Activated T-helper 9 cell treated with anti-CD3 and anti-CD28 coated beads, Interleukin-2, amount 50 U/mL, for 16 hours (primary cell): ENCODE measurements around the gene KCTD3.

Experiments
- DNase-seq: peaks from one replicate; pipeline ENCODE4 v3.0.0-alpha.2; 2020; ENCODE audit warnings: low read depth

Gene KCTD3

DNA sequence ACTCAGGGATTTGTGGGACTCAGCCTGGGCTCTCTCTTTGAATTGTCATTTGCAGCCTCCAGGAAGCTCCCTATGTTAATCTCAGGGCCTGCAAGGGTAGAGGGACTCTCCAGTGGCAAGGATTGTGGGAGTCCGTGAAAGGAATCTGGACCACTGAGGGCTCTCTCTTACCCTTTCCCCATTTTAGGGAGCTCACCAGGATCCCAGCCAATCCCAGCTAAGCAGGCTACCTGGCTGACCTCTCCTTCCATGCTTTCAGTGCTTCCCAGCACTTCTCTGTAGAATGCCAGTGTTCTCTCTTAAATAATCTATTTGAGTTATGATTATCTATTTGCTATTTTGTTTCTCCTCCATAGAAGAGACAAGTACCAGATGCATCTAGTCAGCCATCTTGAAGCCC lies 9.6 kb upstream of the KCTD3 start:
- DNase-seq, result no peak

DNA sequence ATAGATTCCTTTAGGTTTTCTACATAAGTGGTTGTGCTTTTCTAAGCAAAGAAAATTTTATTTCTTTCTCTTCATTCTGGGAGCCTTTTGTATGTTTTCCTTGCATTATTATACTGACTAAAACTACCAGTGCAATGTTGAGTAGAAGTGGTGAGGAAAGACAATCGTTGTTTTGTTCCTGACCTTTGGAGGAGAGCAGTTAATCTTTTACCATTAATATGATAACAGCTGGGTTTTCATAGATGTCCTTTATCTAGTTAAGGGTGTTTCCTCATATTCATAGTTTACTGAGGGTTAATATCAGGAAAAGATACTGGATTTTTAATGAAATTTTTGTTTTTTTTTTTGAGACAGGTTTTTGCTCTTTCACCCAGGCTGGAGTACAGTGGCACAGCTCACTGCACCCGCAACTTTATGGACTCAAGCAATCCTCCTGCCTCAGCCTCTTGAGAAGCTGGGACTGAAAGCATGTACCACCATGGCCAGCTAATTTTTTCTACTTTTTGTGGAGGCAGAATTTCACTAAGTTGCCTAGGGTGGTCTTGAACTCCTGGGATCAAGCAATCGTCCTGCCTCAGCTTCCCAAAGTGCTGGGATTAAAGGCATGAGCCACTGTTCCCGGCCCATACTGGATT lies 9.0 kb upstream of the KCTD3 start:
- no peak for DNase-seq

DNA sequence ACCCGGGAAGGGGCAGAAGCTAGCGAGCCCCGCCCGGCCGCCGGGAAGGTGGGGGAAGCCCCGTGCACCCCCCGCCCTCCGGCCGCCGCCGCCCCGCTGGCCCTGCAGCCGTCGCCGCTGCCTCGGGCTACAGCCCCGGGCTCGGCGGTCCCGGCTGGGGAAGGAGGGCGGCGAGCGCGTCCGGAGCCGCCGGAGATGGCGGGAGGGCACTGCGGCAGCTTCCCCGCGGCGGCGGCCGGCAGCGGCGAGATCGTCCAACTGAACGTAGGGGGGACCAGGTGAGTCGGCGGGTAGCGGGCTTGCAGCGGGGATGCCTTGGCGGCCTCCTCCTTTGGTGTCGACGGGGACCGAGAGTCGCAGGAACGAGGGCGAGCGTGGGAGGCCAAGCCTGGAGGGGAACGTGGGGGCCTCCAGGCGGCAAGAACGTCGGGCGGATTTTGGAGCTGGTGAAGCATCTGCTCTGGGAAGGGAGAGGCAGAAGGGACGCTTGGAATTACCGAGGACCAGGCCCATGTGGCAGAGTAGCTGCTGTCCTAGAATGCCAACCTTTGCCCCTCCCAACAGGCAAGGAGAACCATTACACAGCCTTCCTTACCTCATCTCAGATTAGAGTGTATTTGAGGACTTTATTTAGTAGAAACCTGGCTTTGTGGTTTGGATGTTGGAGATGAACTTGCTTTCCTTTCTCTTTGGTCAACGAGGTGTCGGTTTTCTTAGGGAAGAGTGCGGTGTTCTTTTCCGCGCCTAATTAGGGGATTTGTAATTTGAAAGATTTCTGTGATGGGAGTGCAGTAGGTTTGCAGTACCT lies 591 bp downstream of the KCTD3 start:
- no peak for DNase-seq

DNA sequence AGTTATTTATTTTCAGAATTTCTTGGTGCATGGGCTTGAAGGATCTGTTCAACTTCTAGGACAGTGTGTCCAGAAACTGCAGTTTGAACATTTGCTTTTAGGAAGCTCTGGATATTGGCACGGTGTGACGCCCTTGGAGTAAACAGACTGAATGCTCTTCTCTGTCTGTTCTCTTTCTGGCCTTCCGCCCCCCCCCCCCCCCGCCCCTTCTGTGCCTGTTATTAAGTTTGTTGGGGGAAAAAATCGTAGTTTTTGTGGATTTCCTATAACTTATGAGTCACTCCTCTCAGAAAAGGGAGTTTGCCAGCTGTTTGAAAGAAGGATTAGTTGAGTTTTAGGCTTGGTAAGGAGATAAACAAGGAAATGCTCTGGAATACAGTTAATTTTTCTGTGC lies 1.2 kb downstream of the KCTD3 start:
- DNase-seq, result no peak

DNA sequence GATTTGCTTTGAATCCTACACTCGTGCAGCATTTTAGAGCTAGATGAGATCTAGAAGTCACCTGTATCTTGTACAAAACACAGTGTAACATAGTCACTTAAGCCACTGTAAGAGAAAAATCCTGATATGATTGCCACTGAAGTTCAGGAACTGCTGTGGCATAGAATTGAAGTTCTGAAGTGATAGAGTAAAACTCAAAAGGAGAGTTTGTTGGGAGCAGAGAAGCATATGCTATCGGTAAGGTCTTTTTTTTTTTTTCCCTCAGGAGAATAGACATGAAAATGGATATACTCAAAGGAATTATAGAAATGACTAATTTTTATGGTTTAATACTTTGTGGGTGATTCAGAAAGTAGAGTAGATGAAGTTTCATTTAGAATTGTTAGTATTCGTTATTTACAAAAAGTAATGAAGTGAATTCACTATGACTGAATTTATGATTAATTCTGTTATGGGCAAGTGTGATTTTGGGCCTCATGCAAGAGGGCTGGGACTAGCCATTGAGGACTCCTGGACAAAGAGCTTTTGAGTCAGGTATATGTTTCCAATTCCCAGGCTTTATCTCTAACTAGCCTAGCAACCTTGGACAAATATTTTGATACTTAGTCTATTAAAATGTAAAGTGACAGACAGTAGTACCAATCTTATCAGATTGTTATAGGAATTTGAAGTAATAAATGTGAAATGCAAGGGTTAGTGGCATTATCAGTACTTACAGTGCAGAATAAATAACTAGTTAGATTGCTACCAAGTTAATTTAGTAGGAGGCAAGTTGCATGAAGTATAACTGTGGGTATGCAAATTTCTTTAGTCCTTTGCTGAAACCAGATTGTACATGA lies 3.1 kb downstream of the KCTD3 start:
- no peak for DNase-seq

DNA sequence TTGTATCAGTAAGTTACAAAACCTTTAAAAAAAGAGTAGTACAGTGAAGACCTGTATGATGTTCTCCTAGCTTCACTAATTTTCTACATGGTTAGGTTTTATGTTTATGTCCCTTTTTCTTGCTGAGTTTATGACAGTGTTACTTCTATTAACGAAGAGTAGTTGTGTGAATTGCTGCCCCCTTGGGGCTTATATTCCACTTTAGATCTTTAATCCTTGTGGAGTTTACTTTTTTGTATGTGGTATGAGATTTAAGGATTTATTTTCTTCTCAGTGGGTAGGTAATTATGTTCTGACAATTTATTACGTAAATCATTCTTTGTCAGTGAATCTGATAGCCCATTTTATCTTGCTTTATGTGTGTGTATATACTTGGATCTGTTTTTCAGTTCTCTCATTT lies 14.8 kb downstream of the KCTD3 start:
- DNase-seq, result no peak

DNA sequence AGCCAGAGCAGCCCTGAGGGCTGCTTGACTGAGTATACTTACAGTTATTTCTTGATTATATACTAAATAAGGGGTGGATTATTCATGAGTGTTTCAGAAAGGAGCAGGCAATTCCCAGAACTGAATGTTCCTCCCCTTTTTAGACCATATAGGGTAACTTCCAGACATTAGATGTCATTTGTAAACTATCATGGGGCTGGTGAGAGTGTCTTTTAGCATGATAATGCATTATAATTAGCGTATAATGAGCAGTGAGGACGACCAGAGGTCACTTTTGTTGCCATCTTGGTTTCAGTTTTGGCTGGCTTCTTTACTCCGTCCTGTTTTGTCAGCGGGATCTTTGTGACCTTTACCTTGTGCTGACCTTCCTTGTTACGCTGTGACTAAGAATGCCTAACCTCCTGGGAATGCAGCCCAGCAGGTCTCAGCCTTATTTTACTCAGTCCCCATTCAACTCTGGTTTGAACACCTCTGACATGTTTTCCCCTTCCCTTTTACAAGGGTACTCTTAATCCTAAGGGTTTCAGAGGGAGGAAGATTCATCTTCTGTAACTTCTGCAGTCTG lies 16.2 kb downstream of the KCTD3 start:
- no peak for DNase-seq

DNA sequence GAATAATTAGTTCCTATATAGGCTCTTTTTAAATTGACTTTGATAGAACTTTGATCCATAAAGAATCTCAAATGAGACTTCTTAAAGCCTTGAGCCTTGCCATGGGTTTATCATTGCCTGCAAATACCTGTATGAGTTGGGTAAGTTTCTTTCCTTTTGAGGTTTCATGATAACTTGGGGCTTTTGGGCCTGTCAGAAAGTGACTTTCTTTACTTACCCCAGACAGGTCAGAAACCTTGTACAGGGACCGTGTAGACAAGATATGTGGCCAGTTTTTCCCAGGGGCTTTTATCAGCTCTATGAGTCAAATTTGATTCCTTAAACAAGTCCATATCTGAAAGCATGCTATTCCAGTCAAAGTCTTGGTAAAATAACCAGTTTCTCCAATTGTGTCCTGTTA lies 17.3 kb downstream of the KCTD3 start:
- DNase-seq, result no peak

DNA sequence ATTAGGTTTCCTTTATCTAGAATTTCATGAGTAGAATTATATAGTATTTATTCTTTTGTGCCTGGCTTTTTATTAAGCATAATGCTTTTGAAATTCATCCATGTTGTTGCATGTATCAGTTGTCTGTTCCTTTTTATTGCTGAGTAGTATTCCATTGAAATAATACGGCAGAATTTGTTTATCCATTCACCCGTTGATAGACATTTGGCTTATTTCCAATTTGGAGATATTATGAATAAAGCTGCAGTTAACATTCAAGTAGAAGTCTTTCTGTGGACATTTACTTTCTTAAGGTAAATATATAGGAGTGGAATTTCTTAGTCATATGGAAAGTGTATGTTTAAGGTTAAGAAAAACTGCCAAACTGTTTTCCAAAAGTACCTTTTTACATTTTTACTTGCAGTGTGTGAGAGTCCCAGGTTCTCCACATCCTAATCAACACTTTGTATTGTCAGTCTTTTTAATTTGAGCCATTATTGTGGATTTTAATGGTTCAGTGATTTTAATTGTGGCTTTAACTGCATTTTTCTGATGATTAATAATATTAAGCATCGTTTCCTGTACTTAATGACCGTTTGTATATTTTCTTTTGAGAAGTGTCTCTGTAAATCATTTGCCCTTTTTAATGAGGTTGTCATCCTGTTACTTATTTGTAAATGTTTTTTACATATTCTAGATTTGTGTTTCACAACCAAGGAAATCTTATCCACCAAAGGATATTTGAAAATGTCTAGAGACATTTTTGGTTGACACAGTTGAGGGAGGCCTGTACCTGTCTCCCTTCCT lies 22.7 kb downstream of the KCTD3 start:
- DNase-seq, result no peak

DNA sequence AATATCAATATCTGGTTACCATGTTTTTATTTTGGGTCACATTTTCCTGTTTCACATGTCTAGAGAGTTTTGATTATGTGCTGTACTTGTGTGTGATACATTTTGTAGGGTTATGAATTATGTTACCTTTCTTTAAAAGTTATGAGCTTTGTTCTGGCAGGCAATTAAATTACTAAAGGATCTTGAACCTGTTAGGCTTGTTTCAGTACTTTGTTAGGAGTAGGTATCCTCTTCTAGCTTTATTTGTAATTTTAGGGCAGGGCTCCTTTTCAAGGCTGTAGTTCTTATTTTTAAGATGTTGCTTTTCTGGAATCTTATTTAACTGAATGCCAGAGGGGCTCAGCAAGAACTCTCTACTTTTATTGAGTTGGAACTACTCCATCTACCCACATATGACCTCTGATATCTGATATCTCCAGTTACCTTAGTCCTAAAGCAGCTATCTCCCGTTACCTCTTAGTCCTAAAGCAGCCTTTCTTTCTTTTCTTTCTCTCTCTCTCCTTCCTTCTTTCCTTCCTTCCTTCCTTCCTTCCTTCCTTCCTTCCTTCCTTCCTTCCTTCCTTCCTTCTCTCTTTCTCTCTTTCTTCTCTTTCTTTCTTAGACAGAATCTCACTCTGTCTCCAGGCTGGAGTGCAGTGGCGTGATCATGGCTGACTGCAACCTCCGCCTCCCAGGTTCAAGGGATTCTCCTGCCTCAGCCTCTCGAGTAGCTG lies 23.8 kb downstream of the KCTD3 start:
- DNase-seq, result no peak

DNA sequence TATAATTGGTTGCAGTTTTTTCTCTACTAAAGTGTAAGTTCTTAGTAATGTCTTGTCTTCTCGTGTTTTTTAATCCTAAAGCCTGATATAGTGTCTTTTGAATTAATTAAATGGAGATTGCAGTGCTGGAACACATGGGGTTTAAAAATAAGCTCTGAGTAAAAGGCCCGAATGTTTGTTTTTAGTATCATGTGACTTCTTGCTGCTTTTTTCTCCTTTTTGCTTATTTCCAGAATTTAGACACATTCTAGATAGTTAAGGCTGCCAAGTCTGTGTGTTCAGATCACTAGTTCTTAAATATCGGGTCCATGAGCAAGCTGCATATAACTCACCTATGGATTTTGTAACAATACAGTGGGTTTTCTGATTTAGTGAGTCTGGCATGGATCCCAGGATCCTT lies 27.5 kb downstream of the KCTD3 start:
- DNase-seq, result no peak

DNA sequence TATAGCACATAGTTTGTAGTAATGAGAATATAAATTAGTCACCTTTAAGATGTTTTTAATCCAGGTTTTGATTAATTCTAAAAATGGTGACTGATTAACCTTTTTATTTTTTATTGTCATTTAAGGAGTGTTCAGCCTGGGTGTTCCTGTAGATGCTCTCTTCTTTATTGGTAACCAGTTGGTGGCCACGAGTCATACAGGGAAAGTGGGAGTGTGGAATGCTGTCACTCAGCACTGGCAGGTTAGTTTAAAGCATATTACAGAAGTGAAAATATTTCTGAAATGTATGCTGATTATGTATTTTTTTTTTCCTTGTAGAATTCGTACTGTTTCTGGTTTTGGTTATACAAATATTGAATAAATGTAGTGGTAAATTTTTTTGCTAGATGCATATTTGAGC lies 28.1 kb downstream of the KCTD3 start:
- no peak for DNase-seq

DNA sequence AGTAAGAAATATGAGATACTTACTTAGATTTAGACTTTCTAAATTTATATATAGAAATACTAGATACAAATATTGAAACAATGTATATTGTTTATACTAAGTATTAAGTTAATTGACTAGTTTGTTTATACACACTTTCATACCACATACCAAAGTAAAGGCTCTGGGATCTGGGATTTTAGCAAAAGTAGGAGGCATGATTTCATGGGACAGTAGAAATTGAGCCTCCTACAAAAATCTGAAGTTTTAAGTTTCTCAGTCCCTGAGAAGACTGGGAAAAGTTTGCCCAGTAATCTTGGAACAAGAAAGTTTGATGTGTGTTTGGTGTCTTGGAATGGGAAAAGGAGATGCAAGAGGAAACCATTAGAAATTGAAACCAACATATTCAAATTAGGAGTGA lies 30.9 kb downstream of the KCTD3 start:
- DNase-seq, result no peak

DNA sequence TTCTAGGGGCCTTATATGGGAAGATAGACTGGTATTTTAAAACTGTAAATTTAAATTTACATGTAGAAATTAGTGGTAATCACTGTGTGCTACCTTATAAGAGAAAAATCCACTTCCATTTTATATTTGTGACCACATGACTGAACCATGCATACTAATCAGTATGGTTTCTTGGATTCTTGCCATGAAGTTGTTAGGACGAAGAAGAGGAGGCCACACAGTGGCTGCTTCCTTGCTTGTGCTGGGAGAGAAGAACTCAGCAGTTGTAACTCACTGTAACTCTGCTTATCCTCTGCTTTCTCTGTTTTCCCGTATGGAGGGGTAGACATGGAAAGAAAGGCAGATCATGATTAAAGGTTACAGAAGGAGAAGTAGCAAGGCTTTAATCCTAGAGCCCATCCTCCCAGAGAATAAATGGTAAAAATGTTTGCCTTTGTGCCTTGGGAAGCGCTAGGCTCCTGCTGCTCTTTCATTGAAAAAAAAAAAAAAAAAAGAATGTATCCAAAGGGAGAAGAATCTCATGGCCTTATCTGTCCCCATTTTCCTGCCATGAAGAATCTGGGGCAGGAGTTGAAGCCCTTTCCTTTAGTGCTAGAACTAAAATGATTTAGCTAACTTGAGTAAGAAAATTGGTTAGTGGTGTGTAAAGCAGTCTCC lies 32.4 kb downstream of the KCTD3 start:
- no peak for DNase-seq

DNA sequence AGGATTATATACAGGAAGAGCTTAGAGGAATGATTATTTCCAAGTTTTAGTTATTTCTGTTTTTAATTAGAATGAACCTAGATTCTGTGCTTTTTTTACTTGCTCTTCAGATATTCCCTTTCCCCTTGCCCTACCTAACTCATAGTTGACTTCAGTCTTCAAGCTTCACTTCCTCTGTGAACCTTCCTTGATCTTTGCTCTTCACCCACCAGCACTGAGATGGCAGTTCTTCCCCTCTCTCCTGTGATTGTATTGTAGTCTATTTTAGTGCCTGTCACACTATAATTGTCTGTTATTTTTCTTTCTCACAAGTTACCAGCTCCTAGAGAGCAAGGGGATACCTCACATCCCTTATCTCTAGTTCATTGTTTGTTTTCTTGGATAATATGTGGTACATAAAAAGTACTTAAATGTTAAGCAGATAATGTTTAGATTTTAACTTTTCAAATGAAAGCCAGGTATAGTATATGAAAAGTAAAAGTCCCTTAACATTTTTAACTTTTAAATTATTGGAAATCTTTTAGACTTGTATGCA lies 33.2 kb downstream of the KCTD3 start:
- no peak for DNase-seq

DNA sequence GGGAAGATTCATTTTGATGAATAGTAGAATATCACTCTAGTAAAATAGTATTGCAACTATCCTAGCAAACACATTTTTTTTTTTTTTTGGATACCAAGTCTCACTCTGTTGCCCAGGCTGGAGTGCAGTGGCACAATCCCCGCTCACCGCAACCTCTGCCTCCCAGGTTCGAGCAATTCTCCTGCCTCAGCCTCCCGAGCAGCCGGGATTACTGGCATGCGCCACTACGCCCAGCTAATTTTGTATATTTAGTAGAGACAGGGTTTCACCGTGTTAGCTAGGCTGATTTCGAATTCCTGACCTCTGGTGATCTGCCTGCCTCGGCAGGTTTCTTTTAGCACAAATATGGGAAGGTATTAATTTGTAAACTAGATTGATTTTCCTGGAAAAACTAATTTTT lies 33.8 kb downstream of the KCTD3 start:
- no peak for DNase-seq

DNA sequence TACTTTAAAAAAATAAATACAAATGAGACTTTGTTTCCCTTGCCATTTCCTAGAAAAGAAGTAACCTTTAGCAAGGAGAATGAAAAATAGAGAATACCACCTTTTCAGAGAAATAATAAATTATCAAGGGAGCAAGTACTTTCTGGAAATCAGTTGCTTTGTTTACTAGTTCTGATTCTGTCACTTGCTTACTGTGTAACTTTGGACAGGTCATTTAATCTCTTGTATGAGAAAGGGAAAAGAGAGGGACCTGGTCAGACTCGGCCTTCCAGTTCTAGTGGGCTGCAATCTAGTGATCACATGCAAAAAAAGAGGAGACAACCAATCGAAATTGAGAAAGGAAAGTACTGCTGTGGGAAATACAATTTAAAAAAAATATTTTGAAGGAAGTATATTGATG lies 34.2 kb downstream of the KCTD3 start:
- no peak for DNase-seq

DNA sequence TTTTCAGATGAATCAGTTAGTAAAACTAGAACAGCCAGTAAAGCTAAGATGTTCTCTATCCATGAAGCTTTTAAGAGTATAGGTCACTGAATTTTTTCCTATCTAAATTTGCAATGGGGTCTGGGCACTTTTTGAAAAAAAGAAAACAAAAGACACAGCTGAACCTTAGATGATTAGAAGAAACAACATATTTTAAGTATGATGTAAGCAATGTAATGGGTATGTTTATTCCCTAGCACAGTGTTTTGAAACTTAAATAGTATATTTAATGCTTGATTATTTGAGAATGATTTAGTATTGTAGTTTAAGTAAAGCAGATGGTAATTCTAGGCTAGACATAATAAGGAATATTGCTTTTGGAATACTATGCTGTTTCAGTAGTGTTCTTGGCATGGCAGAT lies 36.2 kb downstream of the KCTD3 start:
- DNase-seq, result no peak

DNA sequence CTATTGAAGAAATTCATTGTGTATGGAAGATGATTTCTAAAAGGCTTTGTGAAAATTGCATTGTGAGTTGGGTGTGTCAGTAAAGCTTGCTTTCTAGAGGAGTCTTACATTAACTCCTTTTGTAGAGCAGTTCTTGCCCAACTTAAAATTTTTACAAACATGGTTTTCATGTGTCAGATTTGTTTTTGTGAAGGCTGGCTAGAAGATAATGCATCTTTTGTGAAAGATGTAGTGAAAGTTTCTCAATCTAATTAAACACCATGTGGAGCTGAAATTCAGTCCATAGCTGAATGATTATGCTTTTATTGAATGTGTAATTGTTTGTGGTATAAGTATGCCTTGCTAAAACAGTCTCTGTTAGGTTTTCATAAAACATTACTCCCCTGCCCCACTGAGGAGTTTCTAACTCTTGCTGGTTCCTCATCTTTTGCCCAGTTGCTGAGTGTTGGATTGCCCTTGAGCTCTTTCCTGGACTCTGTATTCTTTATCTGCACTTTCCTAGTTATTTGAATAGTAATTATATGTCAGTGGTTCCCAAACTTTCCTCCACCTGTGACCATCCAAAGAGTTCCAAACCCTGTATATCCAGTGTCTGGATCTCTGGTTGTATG lies 38.0 kb downstream of the KCTD3 start:
- no peak for DNase-seq

DNA sequence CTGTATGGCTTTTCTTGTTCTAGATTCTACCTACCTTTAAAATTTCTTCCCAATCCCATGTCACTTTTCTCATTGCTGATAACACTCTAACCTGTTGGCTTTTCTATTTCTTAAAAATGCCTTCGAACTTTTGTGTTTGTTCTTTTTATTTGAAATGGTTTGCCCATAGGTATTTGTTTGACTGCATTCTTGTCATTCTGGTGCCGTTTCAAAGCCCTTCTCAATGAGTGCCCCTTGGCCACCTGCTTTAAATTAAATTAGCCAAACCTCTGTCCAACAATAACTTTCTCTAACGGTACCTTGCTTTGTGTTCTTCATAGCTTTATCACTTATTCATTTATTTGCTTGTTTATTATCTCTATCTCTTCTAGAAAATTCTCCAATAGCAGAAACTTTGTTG lies 38.9 kb downstream of the KCTD3 start:
- no peak for DNase-seq
